Left ventricle myocardium superior (tissue), 1 donor: ENCODE measurements around the gene CCT6B. TPM values are rescaled to one million over a fixed set of nuclear protein-coding genes. Genes with fewer than 3 reads are reported as not detected.
"Not testable (repeated sequence)": the region's sequence is repeated elsewhere in the genome, so short reads cannot be mapped to it uniquely, and the experiment has no call there.

ENCODE experiments used
- ATAC-seq: fragments of 200-7000 bp; cut with Tn5 transposase; one replicate; pipeline ENCODE4 v1.9.1; 2020; ENCODE audit warnings: mild to moderate bottlenecking, moderate library complexity
- DNase-seq: peaks from one replicate; pipeline ENCODE4 v3.0.0-alpha.2; 2020
- intact Hi-C: fragments of 100-400 bp; cut with micrococcal nuclease; formaldehyde crosslinking; loops from one replicate; pipeline ENCODE4 v1.11.0; 2022
- long read RNA-seq: library from polyadenylated mRNA; unstranded; transcript quantifications from one replicate; pipeline ENCODE4 v2.0.0, GENCODE V29; 2021
- total RNA-seq: library from RNA; stranded (reverse); fragmentation: NEBNext Ultra II Directional; extraction: Animal tissue kit (Norgen Biotek cat#: 25700); gene quantifications from one replicate; pipeline ENCODE4 v1.2.1, GENCODE V29; 2021
- donor health status: DM: no; HTN: yes; CAD: no; lungs with severe emphysema.

Gene CCT6B, protein sequence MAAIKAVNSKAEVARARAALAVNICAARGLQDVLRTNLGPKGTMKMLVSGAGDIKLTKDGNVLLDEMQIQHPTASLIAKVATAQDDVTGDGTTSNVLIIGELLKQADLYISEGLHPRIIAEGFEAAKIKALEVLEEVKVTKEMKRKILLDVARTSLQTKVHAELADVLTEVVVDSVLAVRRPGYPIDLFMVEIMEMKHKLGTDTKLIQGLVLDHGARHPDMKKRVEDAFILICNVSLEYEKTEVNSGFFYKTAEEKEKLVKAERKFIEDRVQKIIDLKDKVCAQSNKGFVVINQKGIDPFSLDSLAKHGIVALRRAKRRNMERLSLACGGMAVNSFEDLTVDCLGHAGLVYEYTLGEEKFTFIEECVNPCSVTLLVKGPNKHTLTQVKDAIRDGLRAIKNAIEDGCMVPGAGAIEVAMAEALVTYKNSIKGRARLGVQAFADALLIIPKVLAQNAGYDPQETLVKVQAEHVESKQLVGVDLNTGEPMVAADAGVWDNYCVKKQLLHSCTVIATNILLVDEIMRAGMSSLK
- total RNA-seq = 1.3 TPM
- long read RNA-seq, partial matches to known transcripts = 0 of 2 reads
- long read RNA-seq, other reads (novel, unspliced or antisense) = 2 of 2 reads

DNA sequence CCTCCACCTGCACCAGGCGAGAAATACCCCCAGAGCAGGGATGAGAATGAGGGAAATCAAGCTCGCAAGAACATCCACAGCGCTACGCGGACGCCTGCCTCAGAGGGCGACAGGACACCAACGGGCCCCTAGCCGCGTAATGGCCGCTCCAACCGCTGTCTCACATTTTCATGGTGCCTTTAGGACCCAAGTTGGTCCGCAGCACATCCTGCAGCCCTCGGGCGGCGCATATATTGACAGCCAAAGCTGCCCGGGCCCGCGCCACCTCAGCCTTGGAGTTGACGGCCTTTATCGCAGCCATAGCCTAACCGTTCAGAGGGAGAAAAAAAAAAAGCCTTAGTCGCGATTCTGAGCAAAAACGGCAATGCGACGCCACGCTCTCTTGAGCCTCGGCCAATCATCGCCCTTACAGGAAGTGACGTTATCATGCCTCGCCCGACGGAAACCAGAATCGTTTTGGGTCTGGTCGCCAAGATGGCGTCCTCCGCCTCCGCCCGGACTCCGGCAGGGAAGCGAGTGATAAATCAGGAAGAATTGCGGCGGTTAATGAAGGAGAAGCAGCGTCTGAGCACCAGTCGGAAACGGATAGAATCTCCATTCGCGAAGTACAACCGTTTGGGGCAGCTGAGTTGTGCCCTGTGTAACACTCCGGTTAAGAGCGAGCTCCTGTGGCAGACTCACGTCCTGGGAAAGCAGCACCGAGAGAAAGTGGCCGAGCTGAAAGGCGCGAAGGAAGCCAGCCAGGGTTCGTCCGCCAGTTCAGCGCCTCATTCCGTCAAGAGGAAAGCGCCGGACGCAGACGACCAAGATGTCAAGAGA lies at the start of gene CCT6B, which contains the start of gene ZNF830:
CCT6B (minus strand) TSS at position 368 of the 819 bp plus-strand sequence; CDS start at position 301, 67 bp downstream.
ZNF830 (plus strand) TSS at position 448 of the 819 bp plus-strand sequence; CDS start at position 475, 27 bp downstream.
- ATAC-seq (peak; percentile 99), DNase-seq (peak; percentile 93)
- intact Hi-C loops = no loop called here

DNA sequence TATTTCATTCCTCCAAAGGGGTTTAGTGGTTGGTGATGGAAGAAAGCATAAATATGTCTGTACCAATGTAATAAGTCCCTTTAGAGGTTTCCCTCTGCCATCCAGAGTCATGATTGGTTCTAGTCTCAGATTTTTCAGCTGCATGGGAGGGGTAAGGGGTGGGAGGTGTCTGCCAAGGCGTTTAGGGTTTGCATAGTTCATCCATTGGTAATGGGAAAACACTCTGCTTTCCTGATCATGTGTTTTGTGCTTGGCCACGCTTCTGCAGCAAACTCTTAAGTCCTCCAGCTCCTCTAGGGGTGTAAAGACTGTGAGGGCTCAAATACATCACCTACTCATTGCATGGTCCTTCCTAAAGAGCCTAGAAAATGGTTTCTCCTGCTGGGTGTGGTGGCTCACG lies 48.8 kb upstream of the CCT6B start:
- intact Hi-C loops = no loop called here
- DNase-seq (no peak), ATAC-seq (no peak)

DNA sequence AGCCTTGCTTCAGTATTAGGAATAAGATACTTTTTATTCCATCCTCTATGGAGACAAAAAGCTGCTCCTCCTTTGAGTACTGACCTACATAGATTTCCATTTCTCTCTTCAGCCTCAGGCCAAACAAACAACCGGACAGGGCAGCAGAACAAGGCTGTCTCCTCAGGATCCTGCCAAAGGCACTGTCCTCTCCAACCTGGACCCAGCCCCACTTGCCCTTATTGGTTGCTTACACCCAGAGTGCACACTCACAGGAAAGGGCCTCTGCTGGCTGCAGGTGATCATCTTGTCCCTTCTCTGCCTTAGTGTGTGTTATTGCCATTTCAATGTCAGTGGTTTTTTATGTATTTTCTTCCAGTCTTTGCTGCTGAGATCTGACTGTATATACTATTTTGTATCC lies 45.7 kb upstream of the CCT6B start:
- DNase-seq (no peak), ATAC-seq (no peak)
- intact Hi-C loops = loop anchor here (10.0 kb wide), 1 partner anchor 108 kb away; the partner anchor contains the start of gene RAD51D

DNA sequence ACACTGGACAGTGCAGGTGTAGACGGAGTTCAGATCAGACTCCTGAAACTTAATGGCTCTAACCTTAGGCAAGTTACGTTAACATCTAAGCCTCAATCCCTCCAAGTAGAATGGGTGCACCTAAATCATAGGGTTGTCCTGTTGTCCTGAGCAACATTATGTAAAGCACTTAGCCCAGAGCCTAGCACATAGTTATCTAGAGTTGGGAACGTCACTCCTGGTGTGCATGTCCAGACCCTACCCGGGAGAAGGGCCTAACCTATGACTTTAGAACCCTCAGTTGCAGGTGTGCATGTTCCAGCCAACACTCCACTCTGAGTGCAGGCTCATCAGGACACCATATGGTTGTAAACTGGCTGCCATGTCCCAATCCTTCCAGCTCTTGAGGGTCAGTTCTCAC lies 45.1 kb upstream of the CCT6B start:
- ATAC-seq = no peak
- no peak for DNase-seq
- intact Hi-C loops = loop anchor here (10.0 kb wide), 1 partner anchor 108 kb away; the partner anchor contains the start of gene RAD51D

- DNase-seq (no peak), ATAC-seq (no peak)
- intact Hi-C loops = loop anchor here (10.0 kb wide), 1 partner anchor 111 kb away; the partner anchor contains the start of gene RAD51D
These were observed 42.5 kb upstream of the CCT6B start for GRCh38 chr17:35003778-35004177.

GRCh38 chr17:35002876-35003551 lies 41.8 kb upstream of the CCT6B start:
- intact Hi-C loops = loop anchor here (10.0 kb wide), 1 partner anchor 112 kb away; the partner anchor contains the start of gene RAD51D
- ATAC-seq (peak; percentile 90), DNase-seq (peak; percentile 76)

DNA sequence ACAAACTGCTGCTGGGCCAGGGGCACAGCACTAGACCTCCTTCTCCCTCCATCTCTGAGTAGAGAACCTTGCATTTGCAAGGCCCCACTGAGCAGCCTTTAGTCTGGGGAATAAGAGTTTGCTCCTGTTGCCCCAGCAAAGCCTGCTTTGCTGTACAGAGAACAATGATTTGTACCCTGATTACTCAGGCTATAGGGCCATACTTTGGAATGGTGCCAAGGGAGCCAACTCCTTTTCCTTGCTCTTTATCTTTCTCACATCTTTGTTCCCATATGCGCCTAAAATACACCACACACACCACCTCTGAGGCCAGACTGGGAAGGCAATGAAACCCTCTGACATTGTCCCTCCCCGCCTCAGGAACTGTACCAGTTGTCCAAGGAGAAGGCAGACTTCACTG lies 40.3 kb upstream of the CCT6B start:
- ATAC-seq (no peak), DNase-seq (no peak)
- intact Hi-C loops = loop anchor here (10.0 kb wide), 1 partner anchor 113 kb away; the partner anchor contains the start of gene RAD51D

DNA sequence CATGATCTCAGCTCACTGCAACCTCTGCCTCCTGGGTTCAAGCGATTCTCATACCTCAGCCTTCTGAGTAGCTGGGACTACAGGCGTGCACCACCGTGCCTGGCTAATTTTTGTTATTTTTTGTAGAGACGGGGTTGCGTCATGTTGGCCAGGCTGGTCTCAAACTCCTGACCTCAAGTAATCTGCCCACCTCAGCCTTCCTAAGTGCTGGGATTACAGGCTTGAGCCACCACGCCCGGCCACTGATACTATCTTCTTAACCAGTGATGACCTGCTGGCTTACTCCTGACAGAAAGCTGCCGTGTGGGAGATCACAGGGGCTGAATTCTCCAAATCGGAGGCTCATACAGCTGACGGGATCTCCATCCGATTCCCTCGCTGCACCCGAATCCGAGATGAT lies 39.7 kb upstream of the CCT6B start:
- intact Hi-C loops = loop anchor here (10.0 kb wide), 1 partner anchor 114 kb away; the partner anchor contains the start of gene RAD51D

GRCh38 chr17:34999456-34999855 lies 38.2 kb upstream of the CCT6B start:
- DNase-seq = no peak
- ATAC-seq = no peak
- intact Hi-C loops = loop anchor here (10.0 kb wide), 1 partner anchor 95 kb away; no protein-coding TSS in a partner anchor

More for the DNA sequence above, 39.7 kb upstream of the CCT6B start:
- not testable (repeated sequence) for DNase-seq, ATAC-seq

GRCh38 chr17:34998205-34998604 lies 36.9 kb upstream of the CCT6B start:
- DNase-seq = peak; percentile 78
- peak; percentile 81 for ATAC-seq
- intact Hi-C loops = loop anchor here (10.0 kb wide), 1 partner anchor 97 kb away; no protein-coding TSS in a partner anchor

DNA sequence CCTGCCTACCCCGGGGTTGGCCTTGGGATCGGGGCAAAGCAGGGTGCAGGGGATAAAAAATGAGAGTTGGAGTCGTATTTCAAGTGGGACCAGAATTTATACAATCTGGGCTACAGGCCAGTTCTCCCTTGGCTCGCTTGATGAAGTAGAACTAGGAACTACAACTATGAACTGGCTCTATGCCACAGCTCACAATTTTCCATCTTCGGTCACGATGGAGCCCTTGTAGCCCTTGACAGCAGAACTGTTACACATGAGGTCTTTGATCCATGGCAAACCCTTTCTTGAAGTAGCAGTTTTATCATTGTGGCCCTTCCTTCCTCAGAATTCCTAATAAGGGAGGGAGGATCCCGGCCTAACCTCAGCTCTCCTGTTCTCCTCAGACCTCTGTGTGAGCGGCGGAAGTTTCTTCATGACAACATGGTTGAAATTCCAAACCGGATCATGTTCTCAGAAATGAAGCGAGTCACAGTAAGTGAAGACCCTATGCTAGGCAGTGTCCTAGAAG lies 36.1 kb upstream of the CCT6B start:
- peak; percentile 29 for DNase-seq
- peak; percentile 82 for ATAC-seq
- intact Hi-C loops = loop anchor here (10.0 kb wide), 1 partner anchor 97 kb away; no protein-coding TSS in a partner anchor

DNA sequence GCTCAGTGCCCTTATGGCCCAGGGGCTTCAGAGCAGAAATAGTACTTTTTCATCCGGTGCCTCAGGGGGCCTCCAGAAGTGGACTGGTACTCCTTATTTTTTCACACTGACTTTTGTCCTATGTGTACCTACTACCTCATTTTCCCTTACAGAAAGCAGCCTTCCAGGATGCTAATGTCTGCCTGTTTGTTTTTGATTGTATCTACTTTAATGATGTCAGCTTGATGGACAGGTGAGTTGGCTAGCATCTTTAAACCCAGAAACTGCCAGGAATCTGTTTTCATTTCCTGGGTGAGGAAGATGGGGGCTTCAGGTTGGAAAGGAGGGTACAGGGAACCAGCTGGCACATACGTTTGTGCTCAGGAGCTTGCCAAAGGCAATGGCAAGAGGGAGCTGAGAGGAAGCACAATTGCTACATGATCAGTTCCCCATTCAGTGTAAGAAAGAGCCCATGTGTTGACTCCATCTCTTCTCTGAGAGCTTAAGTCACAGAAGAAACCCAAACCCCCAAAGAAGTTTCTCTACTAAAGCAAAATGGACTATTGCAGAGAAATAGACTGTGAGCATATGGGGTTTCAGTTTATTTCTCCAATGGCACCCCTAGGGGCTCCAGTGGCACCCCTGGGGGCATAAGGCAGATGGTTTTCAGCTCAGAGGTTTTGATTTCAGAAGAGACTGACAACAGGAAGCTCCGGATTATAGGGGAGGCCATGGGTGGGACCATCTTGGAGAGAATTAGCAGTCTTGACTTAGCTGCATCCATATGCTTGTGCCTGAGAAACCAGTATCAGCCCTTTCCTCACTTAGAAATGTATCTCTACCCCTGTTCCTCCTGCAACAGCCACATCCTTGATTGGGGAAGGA lies 35.4 kb upstream of the CCT6B start:
- intact Hi-C loops = loop anchor here (10.0 kb wide), 1 partner anchor 98 kb away; no protein-coding TSS in a partner anchor
- DNase-seq (no peak), ATAC-seq (no peak)

GRCh38 chr17:34993031-34993430 lies 31.8 kb upstream of the CCT6B start:
- ATAC-seq = no peak
- intact Hi-C loops = loop anchor here (10.0 kb wide), 1 partner anchor 102 kb away; no protein-coding TSS in a partner anchor

GRCh38 chr17:34991606-34992005 lies 30.3 kb upstream of the CCT6B start:
- intact Hi-C loops = loop anchor here (10.0 kb wide), 1 partner anchor 103 kb away; no protein-coding TSS in a partner anchor
- no peak for ATAC-seq
- no peak for DNase-seq

More at GRCh38 chr17:34993031-34993430, 31.8 kb upstream of the CCT6B start:
- DNase-seq = no peak

DNA sequence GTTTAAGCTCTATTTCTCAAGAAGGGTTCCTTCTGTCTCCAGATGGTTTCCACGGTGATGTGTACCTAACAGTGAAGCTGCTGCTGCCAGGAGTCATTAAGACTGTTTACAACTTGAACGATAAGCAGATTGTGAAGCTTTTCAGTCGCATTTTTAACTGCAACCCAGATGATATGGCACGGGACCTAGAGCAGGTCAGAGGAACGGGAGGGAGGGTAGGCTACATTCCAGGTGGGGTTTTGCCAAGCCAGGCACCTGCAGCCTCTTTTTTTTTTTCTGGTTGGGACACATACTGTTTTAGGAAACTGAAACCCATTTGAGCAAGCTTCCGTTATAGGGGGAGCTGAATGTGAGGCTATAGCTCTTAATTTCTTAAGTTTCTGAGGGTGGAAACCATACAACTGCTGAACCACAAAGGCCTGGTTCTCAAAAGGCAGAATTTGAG lies 29.7 kb upstream of the CCT6B start:
- ATAC-seq = peak; percentile 81
- DNase-seq = no peak
- intact Hi-C loops = loop anchor here (10.0 kb wide), 1 partner anchor 104 kb away; no protein-coding TSS in a partner anchor

- ATAC-seq (no peak), DNase-seq (no peak)
- intact Hi-C loops = no loop called here
These were observed 28.2 kb upstream of the CCT6B start for GRCh38 chr17:34989473-34989872.

- ATAC-seq (no peak), DNase-seq (no peak)
- intact Hi-C loops = no loop called here
These were observed 27.4 kb upstream of the CCT6B start for GRCh38 chr17:34988644-34989043.
